Testis (tissue), 2 donors: ENCODE measurements around the gene LAMP5.

Experiments
- CTCF ChIP-seq, 3 experiments: fragments of 450-650 bp in 2 of 3; fragments of 200-600 bp in 1 of 3; sonication (generic) in 1 of 3; IDR thresholded peaks; one replicate each; pipeline ENCODE4 v1.5.1; 2016 to 2019; ENCODE audit warnings: antibody characterized with exemption in 3 of 3, mild to moderate bottlenecking in 2 of 3, moderate library complexity in 1 of 3
- POLR2A ChIP-seq: fragments of 450-650 bp; IDR thresholded peaks from one replicate; pipeline ENCODE4 v1.6.1; 2017; ENCODE audit warnings: antibody characterized with exemption, mild to moderate bottlenecking, moderate library complexity

- TF ChIP-seq CTCF (IDR thresholded peaks at IDR 0.05) (no peak), POLR2A (no peak)
These were observed 24.2 kb upstream of the LAMP5 start for GRCh38 chr20:9490161-9490560.
